Vagina (tissue), 2 donors: ENCODE measurements around the gene TMEM139. TPM values are rescaled to one million over a fixed set of nuclear protein-coding genes. Genes with fewer than 3 reads are reported as not detected.

Source experiments
- DNase-seq, 2 donors: peaks; one replicate each; pipeline ENCODE4 v3.0.0-alpha.2; 2017; ENCODE audit errors: extremely low spot score in 2 of 2
- H3K27ac ChIP-seq: fragments of 200-600 bp; sonication (generic); one replicate; pipeline ENCODE4 v1.5.1; 2019
- H3K27me3 ChIP-seq: fragments of 200-600 bp; sonication (generic); one replicate; pipeline ENCODE4 v1.5.1; 2019
- H3K36me3 ChIP-seq, 2 donors: fragments of 200-600 bp; sonication (generic); one replicate each; pipeline ENCODE4 v1.5.1; 2017 to 2019
- H3K4me1 ChIP-seq: fragments of 200-600 bp; sonication (generic); one replicate; pipeline ENCODE4 v1.5.1; 2019
- H3K4me3 ChIP-seq, 2 donors: fragments of 200-600 bp; sonication (generic); 1 replicate in 1 of 2; 2 replicates in 1 of 2; pipeline ENCODE4 v1.5.1; 2016 to 2019
- H3K9me3 ChIP-seq: fragments of 200-600 bp; sonication (generic); one replicate; pipeline ENCODE4 v1.5.1; 2019
- POLR2A ChIP-seq, 2 donors: fragments of 450-650 bp; IDR thresholded peaks; one replicate each; pipeline ENCODE4 v1.6.1; 2017; ENCODE audit warnings: antibody characterized with exemption in 2 of 2, mild to moderate bottlenecking in 2 of 2, moderate library complexity in 2 of 2
- POLR2AphosphoS5 ChIP-seq, 2 donors: sonication (generic); formaldehyde crosslinking; IDR thresholded peaks; one replicate each; pipeline ENCODE4 v1.9.0; 2017; ENCODE audit warnings: antibody characterized with exemption in 2 of 2, mild to moderate bottlenecking in 2 of 2, low read depth in 1 of 2; ENCODE audit not compliant: insufficient read depth in 1 of 2
- intact Hi-C: fragments of 100-400 bp; cut with DNase I; formaldehyde crosslinking; loops from one replicate; pipeline ENCODE4 v1.15.1; 2023
- total RNA-seq: library from RNA; depleted of rRNA; stranded (reverse); fragments of >200 nt; gene quantifications from one replicate; pipeline ENCODE4 v1.2.3, GENCODE V29; 2016
- TF ChIP-seq, protein P1 (sequence below), 3 experiments: fragments of 450-650 bp in 2 of 3; fragments of 200-600 bp in 1 of 3; sonication (generic) in 1 of 3; IDR thresholded peaks; one replicate each; pipeline ENCODE4 v1.5.1; 2017 to 2019; ENCODE audit warnings: antibody characterized with exemption in 3 of 3, mild to moderate bottlenecking in 2 of 3, moderate library complexity in 2 of 3

TMEM139 gene
- not detected for total RNA-seq

GRCh38 chr7:143284591-143285469 is at the start of gene TMEM139:
Gene TMEM139 (plus strand): TSS chr7:143284958. CDS start chr7:143285958, 1,000 bp downstream.
- peaks cover 17% of the 10 kb centered on the region for H3K4me1 ChIP-seq
- TF ChIP-seq POLR2A (IDR thresholded peaks at IDR 0.05), result no peak
- DNase-seq, result no peak
- H3K9me3 ChIP-seq, result no peaks in the 10 kb centered on the region
- intact Hi-C loops, result loop anchor here (5.0 kb wide), 1 partner anchor 97 kb away; the partner anchor contains the start of gene ZYX
- H3K36me3 ChIP-seq, result no peaks in the 10 kb centered on the region
- no peak within 1 kb of the TSS for H3K27ac ChIP-seq
- no peak within 1 kb of the TSS for H3K4me3 ChIP-seq
- H3K27me3 ChIP-seq, result no peaks in the 10 kb centered on the region

DNA sequence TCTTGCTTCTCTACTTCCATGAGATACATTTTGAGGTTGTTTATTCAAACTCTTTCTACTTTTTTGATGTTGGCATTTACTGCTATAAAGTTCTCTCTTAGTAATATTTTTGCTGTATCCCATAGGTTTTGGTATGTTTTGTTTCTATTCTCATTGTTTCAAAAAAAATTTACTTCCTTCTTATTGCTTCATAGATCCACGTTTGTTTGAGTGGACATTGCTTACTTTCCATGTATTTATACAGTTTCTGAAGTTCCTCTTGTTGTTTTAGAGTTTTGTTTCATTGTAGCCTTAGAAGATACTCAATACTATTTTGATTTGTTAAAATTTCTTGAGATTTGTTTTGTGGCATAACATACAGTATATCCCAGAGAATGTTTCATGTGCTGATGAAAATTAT is 49.2 kb upstream of the TMEM139 start:
- no peak for DNase-seq
- no peak overlapping the region for H3K4me3 ChIP-seq
- no peak for TF ChIP-seq POLR2A (IDR thresholded peaks at IDR 0.05)
- no peak for TF ChIP-seq POLR2AphosphoS5 (IDR thresholded peaks at IDR 0.05; ENCODE audit: insufficient read depth in 1 of 2, low read depth in 1 of 2)
- no peaks in the 10 kb centered on the region for H3K36me3 ChIP-seq
- intact Hi-C loops, result no loop called here
- no peaks in the 10 kb centered on the region for H3K9me3 ChIP-seq
- H3K27me3 ChIP-seq, result no peaks in the 10 kb centered on the region
- no peaks in the 10 kb centered on the region for H3K4me1 ChIP-seq
- no peak overlapping the region for H3K27ac ChIP-seq

DNA sequence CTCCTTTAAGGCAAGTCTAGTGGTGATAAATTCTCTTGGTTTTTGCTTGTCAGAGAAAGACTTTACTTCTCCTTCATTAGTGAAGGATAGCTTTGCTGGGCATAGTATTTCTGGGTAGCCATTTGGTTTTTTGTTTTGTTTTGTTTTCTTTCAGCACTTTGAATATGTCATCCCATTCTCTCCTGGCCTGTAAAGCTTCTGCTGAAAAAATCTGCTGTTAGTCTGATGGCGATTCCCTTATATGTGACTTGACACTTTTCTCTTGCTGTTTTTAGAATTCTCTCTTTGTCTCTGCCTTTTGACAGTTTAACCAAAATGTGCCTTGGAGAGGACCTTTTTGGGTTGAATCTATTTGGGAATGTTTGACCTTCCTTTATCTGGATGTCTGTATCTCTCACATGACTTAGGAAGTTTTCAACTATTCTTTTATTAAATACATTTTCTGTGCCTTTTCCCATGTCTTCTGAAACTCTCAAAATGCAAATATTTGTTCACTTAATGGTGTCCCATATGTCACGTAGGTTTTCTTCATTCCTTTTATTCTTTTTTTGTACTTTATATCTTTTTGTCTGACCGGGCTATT is 48.3 kb upstream of the TMEM139 start:
- Histone ChIP-seq H3K27ac (no peak overlapping the region), H3K4me3 (no peak overlapping the region), H3K36me3 (no peaks in the 10 kb centered on the region), H3K4me1 (no peaks in the 10 kb centered on the region), H3K27me3 (no peaks in the 10 kb centered on the region), H3K9me3 (no peaks in the 10 kb centered on the region)
- TF ChIP-seq POLR2A (IDR thresholded peaks at IDR 0.05), result no peak
- TF ChIP-seq POLR2AphosphoS5 (IDR thresholded peaks at IDR 0.05; ENCODE audit: insufficient read depth in 1 of 2, low read depth in 1 of 2), result no peak
- TF ChIP-seq, protein P1, sequence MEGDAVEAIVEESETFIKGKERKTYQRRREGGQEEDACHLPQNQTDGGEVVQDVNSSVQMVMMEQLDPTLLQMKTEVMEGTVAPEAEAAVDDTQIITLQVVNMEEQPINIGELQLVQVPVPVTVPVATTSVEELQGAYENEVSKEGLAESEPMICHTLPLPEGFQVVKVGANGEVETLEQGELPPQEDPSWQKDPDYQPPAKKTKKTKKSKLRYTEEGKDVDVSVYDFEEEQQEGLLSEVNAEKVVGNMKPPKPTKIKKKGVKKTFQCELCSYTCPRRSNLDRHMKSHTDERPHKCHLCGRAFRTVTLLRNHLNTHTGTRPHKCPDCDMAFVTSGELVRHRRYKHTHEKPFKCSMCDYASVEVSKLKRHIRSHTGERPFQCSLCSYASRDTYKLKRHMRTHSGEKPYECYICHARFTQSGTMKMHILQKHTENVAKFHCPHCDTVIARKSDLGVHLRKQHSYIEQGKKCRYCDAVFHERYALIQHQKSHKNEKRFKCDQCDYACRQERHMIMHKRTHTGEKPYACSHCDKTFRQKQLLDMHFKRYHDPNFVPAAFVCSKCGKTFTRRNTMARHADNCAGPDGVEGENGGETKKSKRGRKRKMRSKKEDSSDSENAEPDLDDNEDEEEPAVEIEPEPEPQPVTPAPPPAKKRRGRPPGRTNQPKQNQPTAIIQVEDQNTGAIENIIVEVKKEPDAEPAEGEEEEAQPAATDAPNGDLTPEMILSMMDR (IDR thresholded peaks at IDR 0.05), result no peak
- intact Hi-C loops, result no loop called here
- no peak for DNase-seq

DNA sequence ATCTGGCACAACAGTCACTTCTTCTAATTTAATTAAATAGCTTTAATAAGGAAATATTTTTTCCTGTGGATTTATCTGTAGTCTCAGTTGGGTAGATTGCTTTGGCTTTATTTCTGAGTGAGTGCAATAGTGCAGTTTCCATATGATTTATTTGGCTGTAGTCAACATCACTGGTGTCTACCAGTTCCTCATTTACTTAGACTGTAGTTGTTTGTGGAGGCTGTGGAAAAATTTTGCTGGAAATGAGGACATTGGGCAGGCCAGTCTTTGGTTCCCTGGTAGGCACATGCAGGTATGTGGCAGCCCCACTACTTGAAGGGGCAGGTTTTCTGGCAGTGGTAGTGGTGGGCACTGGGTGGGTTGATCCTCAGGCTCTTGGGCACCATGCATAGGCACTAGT is 47.4 kb upstream of the TMEM139 start:
- H3K36me3 ChIP-seq, result no peaks in the 10 kb centered on the region
- intact Hi-C loops, result no loop called here
- H3K27ac ChIP-seq, result no peak overlapping the region
- H3K4me3 ChIP-seq, result no peak overlapping the region
- TF ChIP-seq POLR2A (IDR thresholded peaks at IDR 0.05) (no peak), POLR2AphosphoS5 (IDR thresholded peaks at IDR 0.05; ENCODE audit: insufficient read depth in 1 of 2, low read depth in 1 of 2) (no peak)
- TF ChIP-seq, protein P1 (IDR thresholded peaks at IDR 0.05), result no peak
- H3K4me1 ChIP-seq, result no peaks in the 10 kb centered on the region
- no peak for DNase-seq
- H3K27me3 ChIP-seq, result no peaks in the 10 kb centered on the region
- H3K9me3 ChIP-seq, result no peaks in the 10 kb centered on the region

GRCh38 chr7:143238289-143238980 is 46.3 kb upstream of the TMEM139 start:
- H3K27me3 ChIP-seq, result no peaks in the 10 kb centered on the region
- no peaks in the 10 kb centered on the region for H3K9me3 ChIP-seq
- DNase-seq, result no peak
- no peak overlapping the region for H3K27ac ChIP-seq
- no peak for TF ChIP-seq POLR2AphosphoS5 (IDR thresholded peaks at IDR 0.05; ENCODE audit: insufficient read depth in 1 of 2, low read depth in 1 of 2)
- TF ChIP-seq, protein P1 (IDR thresholded peaks at IDR 0.05), result no peak
- TF ChIP-seq POLR2A (IDR thresholded peaks at IDR 0.05), result no peak
- H3K36me3 ChIP-seq, result no peaks in the 10 kb centered on the region
- H3K4me3 ChIP-seq, result no peak overlapping the region
- intact Hi-C loops, result no loop called here
- H3K4me1 ChIP-seq, result no peaks in the 10 kb centered on the region
